Progenitor cell of endocrine pancreas (in vitro differentiated cells): ENCODE measurements around the gene PLOD3. TPM values are rescaled to one million over a fixed set of nuclear protein-coding genes. Genes with fewer than 3 reads are reported as not detected.
"Not testable (repeated sequence)": the region's sequence is repeated elsewhere in the genome, so short reads cannot be mapped to it uniquely, and the experiment has no call there.

Experiments
- DNase-seq: peaks from one replicate; pipeline ENCODE4 v3.0.0; 2021; ENCODE audit warnings: low spot score; ENCODE audit not compliant: unreplicated experiment
- H3K27ac Mint-ChIP-seq: 2 replicates; pipeline ENCODE4 v1.8.0; 2021; ENCODE audit warnings: mild to moderate bottlenecking, moderate library complexity, mixed read lengths
- H3K27me3 Mint-ChIP-seq: 2 replicates; pipeline ENCODE4 v1.8.0; 2021; ENCODE audit warnings: mixed read lengths
- H3K36me3 Mint-ChIP-seq: 2 replicates; pipeline ENCODE4 v1.8.0; 2022; ENCODE audit warnings: mixed read lengths; ENCODE audit not compliant: insufficient read depth
- H3K4me1 Mint-ChIP-seq: 2 replicates; pipeline ENCODE4 v1.8.0; 2021; ENCODE audit warnings: low read depth, mixed read lengths
- H3K4me3 Mint-ChIP-seq: 2 replicates; pipeline ENCODE4 v1.8.0; 2021; ENCODE audit warnings: low read depth, mild to moderate bottlenecking, moderate library complexity, mixed read lengths
- H3K9me3 Mint-ChIP-seq: 2 replicates; pipeline ENCODE4 v1.8.0; 2021; ENCODE audit warnings: low read depth, mixed read lengths
- long read RNA-seq: library from polyadenylated mRNA; unstranded; transcript quantifications from one replicate; pipeline ENCODE4 v2.0.0, GENCODE V29; 2020
- total RNA-seq: library from RNA; stranded (reverse); gene quantifications from 2 replicates; pipeline ENCODE4 v1.2.1, GENCODE V29; 2021
- TF ChIP-seq, protein P1 (sequence below): fragments of 200-600 bp; sonication (generic); IDR thresholded peaks from one replicate; pipeline ENCODE4 v1.5.0; 2021; ENCODE audit warnings: antibody characterized with exemption, mild to moderate bottlenecking; ENCODE audit not compliant: unreplicated experiment

PLOD3 gene, protein sequence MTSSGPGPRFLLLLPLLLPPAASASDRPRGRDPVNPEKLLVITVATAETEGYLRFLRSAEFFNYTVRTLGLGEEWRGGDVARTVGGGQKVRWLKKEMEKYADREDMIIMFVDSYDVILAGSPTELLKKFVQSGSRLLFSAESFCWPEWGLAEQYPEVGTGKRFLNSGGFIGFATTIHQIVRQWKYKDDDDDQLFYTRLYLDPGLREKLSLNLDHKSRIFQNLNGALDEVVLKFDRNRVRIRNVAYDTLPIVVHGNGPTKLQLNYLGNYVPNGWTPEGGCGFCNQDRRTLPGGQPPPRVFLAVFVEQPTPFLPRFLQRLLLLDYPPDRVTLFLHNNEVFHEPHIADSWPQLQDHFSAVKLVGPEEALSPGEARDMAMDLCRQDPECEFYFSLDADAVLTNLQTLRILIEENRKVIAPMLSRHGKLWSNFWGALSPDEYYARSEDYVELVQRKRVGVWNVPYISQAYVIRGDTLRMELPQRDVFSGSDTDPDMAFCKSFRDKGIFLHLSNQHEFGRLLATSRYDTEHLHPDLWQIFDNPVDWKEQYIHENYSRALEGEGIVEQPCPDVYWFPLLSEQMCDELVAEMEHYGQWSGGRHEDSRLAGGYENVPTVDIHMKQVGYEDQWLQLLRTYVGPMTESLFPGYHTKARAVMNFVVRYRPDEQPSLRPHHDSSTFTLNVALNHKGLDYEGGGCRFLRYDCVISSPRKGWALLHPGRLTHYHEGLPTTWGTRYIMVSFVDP
- 89.8 and 94.4 TPM in 2 replicates for total RNA-seq
- long read RNA-seq, transcript PLOD3-201 (19 exons, 2,920 nt): major isoform, 42 of 59 reads
- long read RNA-seq, partial matches to known transcripts: 8 of 59 reads
- long read RNA-seq, other reads (novel, unspliced or antisense): 9 of 59 reads

DNA sequence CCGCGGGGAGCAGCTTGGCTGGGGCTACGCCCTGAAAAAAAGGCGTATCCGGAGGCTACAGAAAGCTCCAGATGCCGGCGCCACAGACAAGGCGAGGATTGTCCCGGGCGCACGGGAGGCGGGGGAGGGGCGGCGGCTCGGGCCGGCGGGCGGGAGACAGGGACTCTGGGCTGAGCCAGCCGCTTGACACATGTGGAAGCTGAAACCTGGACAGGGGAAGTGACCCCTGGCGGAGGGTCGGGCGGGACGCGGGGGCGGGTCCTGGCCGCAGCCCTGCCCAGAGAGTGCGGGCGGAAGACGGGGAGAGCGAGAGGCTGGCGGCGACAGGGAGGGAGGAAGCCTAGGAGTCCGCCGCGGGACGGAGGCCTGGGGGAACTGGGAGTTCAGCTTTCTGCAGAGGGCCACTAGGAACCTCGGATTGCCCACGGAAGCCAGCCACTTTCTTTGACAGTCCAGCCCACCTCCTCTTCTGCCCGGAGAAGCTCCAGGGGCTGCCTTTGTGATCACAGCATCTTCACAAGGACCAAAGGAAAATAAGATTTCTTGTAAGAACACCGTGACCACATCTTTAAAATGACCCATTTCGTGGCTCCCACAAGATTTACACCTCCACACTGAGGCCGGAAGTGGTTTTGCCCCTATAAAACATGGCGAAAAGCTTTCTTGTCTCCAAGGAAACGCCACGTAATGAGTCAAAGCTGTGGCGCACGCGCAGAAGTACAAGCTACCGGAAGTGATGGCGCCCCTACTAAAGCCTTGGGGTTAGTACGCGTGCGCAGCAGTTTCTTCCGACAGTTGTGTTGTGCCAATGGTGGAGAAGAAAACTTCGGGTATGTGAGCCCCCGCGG is at the start of gene PLOD3, which contains the start of gene ZNHIT1:
Gene PLOD3 (minus strand): TSS at position 194 of the 848 bp plus-strand sequence. CDS start 307 bp downstream, outside the sequence.
Gene ZNHIT1 (plus strand): TSS at position 778 of the 848 bp plus-strand sequence. CDS start 31 bp downstream, at position 809.
- Mint-ChIP-seq H3K36me3 (peaks cover 9% of the 10 kb centered on the region), H3K27me3 (no peaks in the 10 kb centered on the region), H3K9me3 (no peaks in the 10 kb centered on the region), H3K4me3 (peak within 1 kb of the TSS; percentile 99), H3K4me1 (peaks cover 20% of the 10 kb centered on the region), H3K27ac (peak within 1 kb of the TSS; percentile 91)
- TF ChIP-seq, protein P1, sequence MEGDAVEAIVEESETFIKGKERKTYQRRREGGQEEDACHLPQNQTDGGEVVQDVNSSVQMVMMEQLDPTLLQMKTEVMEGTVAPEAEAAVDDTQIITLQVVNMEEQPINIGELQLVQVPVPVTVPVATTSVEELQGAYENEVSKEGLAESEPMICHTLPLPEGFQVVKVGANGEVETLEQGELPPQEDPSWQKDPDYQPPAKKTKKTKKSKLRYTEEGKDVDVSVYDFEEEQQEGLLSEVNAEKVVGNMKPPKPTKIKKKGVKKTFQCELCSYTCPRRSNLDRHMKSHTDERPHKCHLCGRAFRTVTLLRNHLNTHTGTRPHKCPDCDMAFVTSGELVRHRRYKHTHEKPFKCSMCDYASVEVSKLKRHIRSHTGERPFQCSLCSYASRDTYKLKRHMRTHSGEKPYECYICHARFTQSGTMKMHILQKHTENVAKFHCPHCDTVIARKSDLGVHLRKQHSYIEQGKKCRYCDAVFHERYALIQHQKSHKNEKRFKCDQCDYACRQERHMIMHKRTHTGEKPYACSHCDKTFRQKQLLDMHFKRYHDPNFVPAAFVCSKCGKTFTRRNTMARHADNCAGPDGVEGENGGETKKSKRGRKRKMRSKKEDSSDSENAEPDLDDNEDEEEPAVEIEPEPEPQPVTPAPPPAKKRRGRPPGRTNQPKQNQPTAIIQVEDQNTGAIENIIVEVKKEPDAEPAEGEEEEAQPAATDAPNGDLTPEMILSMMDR: no peak
- DNase-seq: peak; percentile 87

DNA sequence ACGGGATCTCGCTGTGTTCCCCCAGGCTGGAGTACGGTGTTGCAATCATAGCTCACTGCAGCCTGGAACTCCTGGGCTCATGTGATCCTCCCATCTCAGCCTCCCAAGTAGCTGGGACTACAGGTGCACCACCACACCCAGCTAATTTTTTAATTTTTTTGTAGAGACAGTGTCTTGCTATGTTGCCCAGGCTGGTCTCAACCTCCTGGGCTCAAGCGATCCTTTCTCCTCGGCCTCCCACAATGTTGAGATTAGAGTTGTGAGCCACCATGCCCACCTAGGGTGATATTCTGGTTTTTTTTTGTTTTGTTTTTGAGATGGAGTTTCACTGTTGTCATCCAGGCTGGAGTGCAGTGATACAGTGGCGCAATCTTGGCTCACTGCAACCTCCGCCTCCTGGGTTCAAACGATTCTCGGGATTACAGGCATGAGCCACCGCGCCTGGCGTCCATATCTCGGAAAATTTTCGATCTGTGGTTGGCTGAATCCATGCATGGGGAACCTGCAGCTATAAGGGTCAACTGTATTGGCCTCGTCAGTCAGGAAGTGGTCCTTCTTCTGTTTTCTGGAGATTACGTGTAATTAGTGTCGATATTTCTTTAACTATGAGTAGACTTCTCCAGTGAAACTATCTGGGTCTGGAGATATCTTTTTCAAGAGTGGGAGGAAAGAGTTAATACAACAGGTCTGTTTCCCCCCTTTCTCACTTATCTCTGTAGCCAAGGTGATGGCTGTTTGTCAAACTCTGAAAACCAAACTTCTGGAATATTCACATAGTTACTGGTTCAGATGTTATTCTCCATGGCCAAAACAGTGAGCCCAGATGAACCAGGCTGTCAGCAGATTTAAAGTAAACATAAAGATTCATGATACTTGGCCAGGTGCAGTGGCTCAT is 48.5 kb upstream of the PLOD3 start:
- no peak overlapping the region for H3K4me3 Mint-ChIP-seq
- TF ChIP-seq, protein P1: no peak
- H3K36me3 Mint-ChIP-seq: no peaks in the 10 kb centered on the region
- H3K27me3 Mint-ChIP-seq: no peaks in the 10 kb centered on the region
- no peak overlapping the region for H3K27ac Mint-ChIP-seq
- no peak for DNase-seq
- peaks cover 4% of the 10 kb centered on the region for H3K4me1 Mint-ChIP-seq
- no peaks in the 10 kb centered on the region for H3K9me3 Mint-ChIP-seq

DNA sequence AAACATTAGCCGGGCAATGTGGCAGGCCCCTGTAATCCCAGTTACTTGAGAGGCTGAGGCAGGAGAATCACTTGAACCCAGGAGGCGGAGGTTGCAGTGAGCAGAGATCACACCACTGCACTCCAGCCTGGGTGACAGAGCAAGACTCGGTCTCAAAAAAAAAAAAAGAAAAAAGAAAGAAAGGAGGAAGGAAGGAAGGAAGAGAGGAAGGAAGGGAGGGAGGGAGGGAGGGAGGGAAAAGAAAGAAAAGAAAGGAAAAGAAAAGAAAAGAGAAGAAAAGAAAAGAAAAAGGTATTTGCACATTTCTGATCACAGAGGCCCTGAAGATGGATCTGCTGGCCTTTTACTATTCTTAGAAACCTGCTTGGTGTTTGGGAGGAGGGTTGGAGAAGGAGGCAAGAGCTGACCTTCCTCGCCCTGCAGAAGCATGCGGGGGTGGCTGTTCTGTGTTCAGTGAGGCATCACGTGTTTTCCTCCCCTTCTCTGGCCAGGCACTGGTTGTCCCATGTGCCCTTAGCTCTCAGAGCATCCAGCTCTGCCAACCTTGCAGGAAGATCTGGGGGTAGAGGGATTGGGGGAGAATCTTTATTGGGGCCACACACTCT is 46.8 kb upstream of the PLOD3 start:
- not testable (repeated sequence) for H3K9me3 Mint-ChIP-seq, H3K27me3 Mint-ChIP-seq, H3K4me1 Mint-ChIP-seq, H3K36me3 Mint-ChIP-seq, H3K4me3 Mint-ChIP-seq, DNase-seq, H3K27ac Mint-ChIP-seq

DNA sequence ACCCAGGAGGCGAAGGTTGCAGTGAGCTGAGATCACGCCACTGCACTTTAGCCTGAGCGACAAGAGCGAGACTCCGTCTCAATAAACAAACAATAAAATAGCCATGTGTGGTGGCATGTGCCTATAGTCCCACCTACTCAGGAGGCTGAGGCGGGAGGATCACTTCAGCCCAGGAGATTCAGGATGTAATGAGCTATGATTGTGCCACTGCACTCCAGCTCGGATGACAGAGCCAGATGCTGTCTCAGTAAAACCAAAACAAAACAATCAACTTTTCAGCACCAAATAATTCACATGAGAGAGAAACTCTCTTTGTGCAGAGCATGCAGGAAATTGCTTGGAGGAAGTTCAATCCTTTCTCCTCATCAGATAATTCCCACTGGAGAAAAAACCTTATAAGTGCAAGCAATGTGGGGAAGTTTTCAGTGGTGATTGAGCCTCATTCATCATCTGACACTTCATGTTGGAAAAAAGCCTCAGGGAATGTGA is 40.9 kb upstream of the PLOD3 start:
- TF ChIP-seq, protein P1: no peak
- Mint-ChIP-seq H3K27me3 (no peaks in the 10 kb centered on the region), H3K4me3 (no peak overlapping the region), H3K4me1 (no peaks in the 10 kb centered on the region), H3K36me3 (no peaks in the 10 kb centered on the region), H3K9me3 (no peaks in the 10 kb centered on the region), H3K27ac (no peak overlapping the region)
- no peak for DNase-seq
